ENCODE measurements around the gene CACNG5. TPM values are rescaled to one million over a fixed set of nuclear protein-coding genes. Genes with fewer than 3 reads are reported as not detected.

Gene CACNG5
- total RNA-seq, 1 experiment from 2014 or later = not detected

GRCh38 chr17:66925811-66926500 lies 91.0 kb downstream of the CACNG5 start:
- Mint-ChIP-seq H3K27ac (ENCODE audit: unreplicated experiment) (no peak overlapping the region), H3K9me3 (ENCODE audit: low read depth, unreplicated experiment) (peaks cover 4% of the 10 kb centered on the region), H3K27me3 (ENCODE audit: unreplicated experiment) (no peaks in the 10 kb centered on the region), H3K4me1 (ENCODE audit: low read depth, unreplicated experiment) (peaks cover 3% of the 10 kb centered on the region), H3K36me3 (ENCODE audit: insufficient read depth, unreplicated experiment) (peaks cover 1% of the 10 kb centered on the region), H3K4me3 (ENCODE audit: low read depth, unreplicated experiment) (no peak overlapping the region)
- CTCF ChIA-PET = interaction anchor here (1.1 kb wide), 1 partner anchor 25 kb away, joined by 3 read pairs; no protein-coding TSS in a partner anchor
- TF ChIP-seq, protein P1, sequence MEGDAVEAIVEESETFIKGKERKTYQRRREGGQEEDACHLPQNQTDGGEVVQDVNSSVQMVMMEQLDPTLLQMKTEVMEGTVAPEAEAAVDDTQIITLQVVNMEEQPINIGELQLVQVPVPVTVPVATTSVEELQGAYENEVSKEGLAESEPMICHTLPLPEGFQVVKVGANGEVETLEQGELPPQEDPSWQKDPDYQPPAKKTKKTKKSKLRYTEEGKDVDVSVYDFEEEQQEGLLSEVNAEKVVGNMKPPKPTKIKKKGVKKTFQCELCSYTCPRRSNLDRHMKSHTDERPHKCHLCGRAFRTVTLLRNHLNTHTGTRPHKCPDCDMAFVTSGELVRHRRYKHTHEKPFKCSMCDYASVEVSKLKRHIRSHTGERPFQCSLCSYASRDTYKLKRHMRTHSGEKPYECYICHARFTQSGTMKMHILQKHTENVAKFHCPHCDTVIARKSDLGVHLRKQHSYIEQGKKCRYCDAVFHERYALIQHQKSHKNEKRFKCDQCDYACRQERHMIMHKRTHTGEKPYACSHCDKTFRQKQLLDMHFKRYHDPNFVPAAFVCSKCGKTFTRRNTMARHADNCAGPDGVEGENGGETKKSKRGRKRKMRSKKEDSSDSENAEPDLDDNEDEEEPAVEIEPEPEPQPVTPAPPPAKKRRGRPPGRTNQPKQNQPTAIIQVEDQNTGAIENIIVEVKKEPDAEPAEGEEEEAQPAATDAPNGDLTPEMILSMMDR (IDR thresholded peaks at IDR 0.05; ENCODE audit: unreplicated experiment) = no peak
- BruUV-seq (replicated peaks) = no TSS peak
- DNase-seq = no peak
- intact Hi-C loops (cut with micrococcal nuclease; ENCODE audit: unreplicated experiment) = no loop called here

- H3K4me3 Mint-ChIP-seq (ENCODE audit: low read depth, unreplicated experiment) = no peak overlapping the region
- no peak for DNase-seq
- peaks cover 4% of the 10 kb centered on the region for H3K36me3 Mint-ChIP-seq (ENCODE audit: insufficient read depth, unreplicated experiment)
- H3K4me1 Mint-ChIP-seq (ENCODE audit: low read depth, unreplicated experiment) = peaks cover 6% of the 10 kb centered on the region
- H3K9me3 Mint-ChIP-seq (ENCODE audit: low read depth, unreplicated experiment) = no peaks in the 10 kb centered on the region
- TF ChIP-seq, protein P1 (IDR thresholded peaks at IDR 0.05; ENCODE audit: unreplicated experiment) = no peak
- no peaks in the 10 kb centered on the region for H3K27me3 Mint-ChIP-seq (ENCODE audit: unreplicated experiment)
- intact Hi-C loops (cut with micrococcal nuclease; ENCODE audit: unreplicated experiment) = no loop called here
- CTCF ChIA-PET = no interaction called here
- H3K27ac Mint-ChIP-seq (ENCODE audit: unreplicated experiment) = no peak overlapping the region
- BruUV-seq (replicated peaks) = no TSS peak
These were observed 94.0 kb downstream of the CACNG5 start for GRCh38 chr17:66928949-66929348.

- intact Hi-C loops (cut with micrococcal nuclease; ENCODE audit: unreplicated experiment) = no loop called here
- Mint-ChIP-seq H3K27ac (ENCODE audit: unreplicated experiment) (no peak overlapping the region), H3K27me3 (ENCODE audit: unreplicated experiment) (no peaks in the 10 kb centered on the region), H3K4me3 (ENCODE audit: low read depth, unreplicated experiment) (no peak overlapping the region), H3K9me3 (ENCODE audit: low read depth, unreplicated experiment) (no peaks in the 10 kb centered on the region), H3K36me3 (ENCODE audit: insufficient read depth, unreplicated experiment) (peaks cover 4% of the 10 kb centered on the region), H3K4me1 (ENCODE audit: low read depth, unreplicated experiment) (peaks cover 6% of the 10 kb centered on the region)
- no peak for DNase-seq
- BruUV-seq (replicated peaks) = no TSS peak
- TF ChIP-seq, protein P1 (IDR thresholded peaks at IDR 0.05; ENCODE audit: unreplicated experiment) = no peak
- CTCF ChIA-PET = interaction anchor here (0.8 kb wide), 1 partner anchor 16 kb away, joined by 3 read pairs; no protein-coding TSS in a partner anchor
These were observed 94.7 kb downstream of the CACNG5 start for GRCh38 chr17:66929591-66929990.

DNA sequence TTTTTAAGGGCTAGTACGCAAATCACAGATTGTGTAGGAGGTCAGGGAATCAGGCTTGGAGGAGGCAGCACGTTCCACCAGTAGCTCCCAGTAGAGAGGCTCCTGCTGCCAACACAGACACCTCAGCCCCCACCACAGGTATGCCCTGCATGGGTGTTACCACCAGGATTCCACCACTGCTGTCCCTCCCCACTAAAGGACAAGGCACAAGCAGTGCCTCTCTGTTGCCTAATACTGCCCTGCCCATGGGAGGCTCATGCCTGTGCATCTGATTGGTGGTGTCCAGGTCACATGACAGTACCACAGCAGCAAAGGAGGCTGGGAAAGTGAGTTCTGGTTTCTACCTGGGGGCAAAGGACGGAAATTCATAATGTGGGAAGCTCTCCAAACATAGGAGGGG lies 96.0 kb downstream of the CACNG5 start:
- TF ChIP-seq, protein P1 (IDR thresholded peaks at IDR 0.05; ENCODE audit: unreplicated experiment) = no peak
- no TSS peak for BruUV-seq (replicated peaks)
- DNase-seq = peak; percentile 45
- intact Hi-C loops (cut with micrococcal nuclease; ENCODE audit: unreplicated experiment) = no loop called here
- Mint-ChIP-seq H3K27ac (ENCODE audit: unreplicated experiment) (no peak overlapping the region), H3K36me3 (ENCODE audit: insufficient read depth, unreplicated experiment) (peaks cover 4% of the 10 kb centered on the region), H3K27me3 (ENCODE audit: unreplicated experiment) (peaks cover 4% of the 10 kb centered on the region), H3K4me3 (ENCODE audit: low read depth, unreplicated experiment) (no peak overlapping the region), H3K4me1 (ENCODE audit: low read depth, unreplicated experiment) (peaks cover 6% of the 10 kb centered on the region), H3K9me3 (ENCODE audit: low read depth, unreplicated experiment) (no peaks in the 10 kb centered on the region)
- CTCF ChIA-PET = no interaction called here

All from Calu3 (cell line).